ENCODE data around the gene RET.

Gene RET

GRCh38 chr10:43037440-43037839 lies 39.4 kb upstream of the RET start:
- ChIA-PET POLR2A (no interaction called here), CTCF (no interaction called here)
- Histone ChIP-seq H3K4me1 (ENCODE audit: control insufficient read depth, insufficient read depth, low read length) (no peaks in the 10 kb centered on the region), H3K9me3 (ENCODE audit: control insufficient read depth, insufficient read depth, low read depth, low read length) (no peaks in the 10 kb centered on the region), H3K27ac (ENCODE audit: extremely low read depth, low read depth, low read length) (no peak overlapping the region), H3K4me3 (ENCODE audit: low read depth, low read length) (no peak overlapping the region), H3K36me3 (ENCODE audit: control insufficient read depth in 2 of 2, insufficient read depth in 1 of 2, low read length in 2 of 2) (no peaks in the 10 kb centered on the region)
- TF ChIP-seq ZBTB20 (tag by site-specific recombination; IDR thresholded peaks at IDR 0.05) (no peak), ZNF2 (tag by site-specific recombination; IDR thresholded peaks at IDR 0.05) (no peak), HIC1 (tag by site-specific recombination; IDR thresholded peaks at IDR 0.05) (no peak), ZBTB26 (tag by site-specific recombination; optimal IDR thresholded peaks at IDR 0.05) (no peak), ZNF211 (tag by site-specific recombination; IDR thresholded peaks at IDR 0.05; ENCODE audit: low read depth) (no peak), ZBTB17 (tag by site-specific recombination; IDR thresholded peaks at IDR 0.05) (no peak), ZNF501 (tag by site-specific recombination; IDR thresholded peaks at IDR 0.05) (no peak), ZNF585B (tag by site-specific recombination; IDR thresholded peaks at IDR 0.05) (no peak), KLF17 (tag by site-specific recombination; IDR thresholded peaks at IDR 0.05) (no peak), ZNF174 (tag by site-specific recombination; IDR thresholded peaks at IDR 0.05) (no peak), ZFHX2 (tag by site-specific recombination; conservative IDR thresholded peaks at IDR 0.05) (no peak), ZNF366 (tag by site-specific recombination; conservative IDR thresholded peaks at IDR 0.05) (no peak), ZSCAN4 (tag by site-specific recombination; IDR thresholded peaks at IDR 0.05) (no peak), ZNF350 (tag by site-specific recombination; IDR thresholded peaks at IDR 0.05) (no peak)
- TF ChIP-seq, protein P1, sequence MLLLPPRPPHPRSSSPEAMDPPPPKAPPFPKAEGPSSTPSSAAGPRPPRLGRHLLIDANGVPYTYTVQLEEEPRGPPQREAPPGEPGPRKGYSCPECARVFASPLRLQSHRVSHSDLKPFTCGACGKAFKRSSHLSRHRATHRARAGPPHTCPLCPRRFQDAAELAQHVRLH (tag by site-specific recombination; IDR thresholded peaks at IDR 0.05), result no peak

DNA sequence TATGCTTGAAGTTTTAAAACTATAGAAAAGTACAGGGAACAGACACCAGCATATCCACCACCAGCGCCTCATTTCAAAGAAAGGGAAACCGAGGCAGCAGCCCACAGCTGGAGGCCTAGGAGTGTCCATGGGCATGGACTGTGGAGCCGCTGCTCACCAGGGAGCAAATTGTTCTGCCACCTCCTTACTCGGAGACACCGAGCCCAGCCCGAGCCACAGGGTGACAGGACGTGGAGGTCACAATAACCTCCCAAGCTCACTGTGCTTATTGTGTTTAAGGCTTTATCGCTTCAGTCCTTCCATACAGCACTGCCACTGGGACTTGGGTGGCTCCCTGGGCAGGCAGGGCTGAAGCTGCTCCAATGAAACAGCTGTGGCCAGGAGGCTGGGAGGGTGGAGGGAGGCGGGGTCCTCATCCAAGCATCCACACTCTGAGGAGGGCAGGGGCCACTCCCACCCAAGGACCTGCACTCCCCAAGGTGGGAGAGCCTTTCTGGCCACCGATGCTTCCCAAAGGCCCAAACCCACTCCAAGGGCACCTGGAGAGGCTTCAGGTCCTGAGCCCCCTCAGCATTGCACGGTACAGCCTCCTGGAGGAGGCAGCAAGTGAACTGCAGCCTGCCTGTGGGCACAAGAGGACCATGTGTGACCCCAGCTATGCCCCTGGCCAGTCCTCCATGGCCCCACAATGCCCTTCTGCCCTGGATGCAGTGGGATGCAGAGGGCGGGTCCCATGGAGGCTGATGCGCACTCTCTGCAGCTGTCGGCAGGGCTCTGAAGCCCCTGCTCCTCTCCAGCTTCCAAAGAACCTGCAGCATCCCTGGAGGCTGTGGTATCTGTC lies 38.7 kb upstream of the RET start:
- TF ChIP-seq ZNF202 (tag by site-specific recombination; IDR thresholded peaks at IDR 0.05; ENCODE audit: borderline replicate concordance), result no peak
- no peak for TF ChIP-seq ZNF292 (tag by site-specific recombination; IDR thresholded peaks at IDR 0.05; ENCODE audit: borderline replicate concordance, low read depth)
- TF ChIP-seq, protein P2, sequence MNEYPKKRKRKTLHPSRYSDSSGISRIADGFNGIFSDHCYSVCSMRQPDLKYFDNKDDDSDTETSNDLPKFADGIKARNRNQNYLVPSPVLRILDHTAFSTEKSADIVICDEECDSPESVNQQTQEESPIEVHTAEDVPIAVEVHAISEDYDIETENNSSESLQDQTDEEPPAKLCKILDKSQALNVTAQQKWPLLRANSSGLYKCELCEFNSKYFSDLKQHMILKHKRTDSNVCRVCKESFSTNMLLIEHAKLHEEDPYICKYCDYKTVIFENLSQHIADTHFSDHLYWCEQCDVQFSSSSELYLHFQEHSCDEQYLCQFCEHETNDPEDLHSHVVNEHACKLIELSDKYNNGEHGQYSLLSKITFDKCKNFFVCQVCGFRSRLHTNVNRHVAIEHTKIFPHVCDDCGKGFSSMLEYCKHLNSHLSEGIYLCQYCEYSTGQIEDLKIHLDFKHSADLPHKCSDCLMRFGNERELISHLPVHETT (tag by site-specific recombination; IDR thresholded peaks at IDR 0.05), result no peak
- no peak for TF ChIP-seq ZNF510 (tag by site-specific recombination; IDR thresholded peaks at IDR 0.05; ENCODE audit: insufficient replicate concordance)
- TF ChIP-seq ZNF701 (tag by site-specific recombination; IDR thresholded peaks at IDR 0.05), result no peak
- no peak for TF ChIP-seq ZNF776 (tag by site-specific recombination; IDR thresholded peaks at IDR 0.05; ENCODE audit: borderline replicate concordance)
- no peak for TF ChIP-seq ZNF514 (tag by site-specific recombination; IDR thresholded peaks at IDR 0.05)
- no peak for TF ChIP-seq ZNF843 (tag by site-specific recombination; IDR thresholded peaks at IDR 0.05)
- TF ChIP-seq ZNF157 (tag by site-specific recombination; IDR thresholded peaks at IDR 0.05), result no peak
- TF ChIP-seq ZNF211 (tag by site-specific recombination; IDR thresholded peaks at IDR 0.05; ENCODE audit: low read depth), result no peak
- TF ChIP-seq OSR2 (tag by site-specific recombination; IDR thresholded peaks at IDR 0.05), result no peak
- CTCF ChIA-PET, result no interaction called here
- no peak overlapping the region for H3K27ac ChIP-seq (ENCODE audit: extremely low read depth, low read depth, low read length)
- H3K4me3 ChIP-seq (ENCODE audit: low read depth, low read length), result no peak overlapping the region
- H3K36me3 ChIP-seq (ENCODE audit: control insufficient read depth in 2 of 2, insufficient read depth in 1 of 2, low read length in 2 of 2), result no peaks in the 10 kb centered on the region
- POLR2A ChIA-PET, result no interaction called here
- H3K9me3 ChIP-seq (ENCODE audit: control insufficient read depth, insufficient read depth, low read depth, low read length), result no peaks in the 10 kb centered on the region
- no peaks in the 10 kb centered on the region for H3K4me1 ChIP-seq (ENCODE audit: control insufficient read depth, insufficient read depth, low read length)

Measured in HEK293 (cell line).